Activated CD4-positive, CD25-positive, alpha-beta regulatory T cell treated with anti-CD3 and anti-CD28 coated beads, Interleukin-2, amount 50 U/mL, for 72 hours (primary cell): ENCODE measurements around the gene LAMP5.

ENCODE experiments used
- DNase-seq: peaks from one replicate; pipeline ENCODE4 v3.0.0; 2021

Gene LAMP5

DNA sequence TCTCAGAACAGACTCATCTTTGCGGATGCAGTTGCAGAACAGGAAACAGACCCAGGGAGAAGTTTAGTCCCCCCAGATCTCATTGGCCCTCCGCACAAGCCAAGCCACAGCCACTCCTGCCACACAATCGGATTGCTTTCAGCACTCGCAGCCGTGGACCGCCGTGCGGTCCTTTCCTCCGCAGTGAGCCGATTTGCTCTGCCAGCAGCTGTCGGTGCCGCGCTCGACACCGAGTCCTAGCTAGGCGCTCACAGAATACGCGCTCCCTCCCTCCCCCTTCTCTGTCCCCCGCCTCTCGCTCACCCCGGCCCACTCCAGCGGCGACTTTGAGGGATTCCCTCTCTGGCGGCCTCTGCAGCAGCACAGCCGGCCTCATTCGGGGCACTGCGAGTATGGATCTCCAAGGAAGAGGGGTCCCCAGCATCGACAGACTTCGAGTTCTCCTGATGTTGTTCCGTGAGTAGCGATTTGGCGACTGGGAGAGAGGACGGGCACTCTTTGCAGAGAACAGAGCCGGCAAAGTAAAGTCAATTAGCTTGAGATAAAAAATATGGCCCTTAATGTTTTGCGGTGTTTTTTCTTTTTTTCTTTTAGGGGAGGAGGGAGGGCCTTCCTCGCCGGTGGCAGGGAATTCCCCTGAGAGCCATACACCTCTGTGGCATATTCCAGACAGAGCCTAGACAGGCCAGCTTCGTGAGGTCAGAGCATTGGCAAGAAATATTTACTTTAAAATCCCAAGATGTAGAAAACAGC, at the start of gene LAMP5:
TSS of gene LAMP5 (plus strand) at position 130 of the 753 bp plus-strand sequence. CDS start at position 393, 263 bp downstream.
- DNase-seq: no peak

DNA sequence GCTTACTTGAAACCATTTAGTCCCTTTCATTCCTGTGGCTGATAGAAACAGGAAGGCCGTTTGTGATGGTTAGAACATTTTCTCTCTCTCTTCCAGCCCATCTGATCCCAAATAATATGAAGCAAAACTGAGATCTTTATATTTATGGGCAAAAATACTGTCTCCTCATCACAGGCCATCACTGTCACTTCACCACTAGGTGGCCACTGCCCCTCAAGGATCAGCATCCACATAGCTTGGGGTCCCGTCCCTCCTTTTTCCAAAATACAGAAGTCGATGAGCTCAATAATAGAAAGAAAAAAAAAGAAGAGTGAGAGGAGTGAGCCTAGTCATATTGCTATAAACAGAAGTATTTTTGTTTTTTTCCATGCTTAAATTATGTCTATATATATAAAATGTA, 46.4 kb upstream of the LAMP5 start:
- no peak for DNase-seq

GRCh38 chr20:9474835-9475415, 39.5 kb upstream of the LAMP5 start:
- no peak for DNase-seq

- DNase-seq: no peak
Observed at GRCh38 chr20:9475456-9475855, 38.9 kb upstream of the LAMP5 start.

DNA sequence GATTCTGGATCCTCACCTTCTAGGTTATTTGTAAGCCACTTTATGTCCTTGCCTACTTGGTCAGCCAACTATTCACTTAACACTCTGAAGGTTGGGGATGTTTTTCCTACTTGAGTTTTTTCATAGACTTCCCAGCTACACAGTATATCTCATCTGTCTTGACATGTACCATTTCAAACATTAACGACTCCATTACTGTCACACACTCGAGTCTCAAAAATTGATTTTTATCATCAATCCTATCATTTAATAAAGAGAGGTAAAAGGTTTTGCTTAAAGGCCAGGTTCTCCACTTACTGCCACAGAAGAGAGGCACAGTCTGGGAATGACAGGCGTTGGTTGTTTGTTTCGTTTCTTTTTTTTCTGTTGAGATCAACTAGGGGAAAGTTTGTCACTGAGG, 38.2 kb upstream of the LAMP5 start:
- DNase-seq: no peak

GRCh38 chr20:9476637-9477036, 37.8 kb upstream of the LAMP5 start:
- no peak for DNase-seq

- DNase-seq: no peak
Observed at GRCh38 chr20:9478771-9479170, 35.6 kb upstream of the LAMP5 start.

GRCh38 chr20:9480066-9480465, 34.3 kb upstream of the LAMP5 start:
- no peak for DNase-seq

DNA sequence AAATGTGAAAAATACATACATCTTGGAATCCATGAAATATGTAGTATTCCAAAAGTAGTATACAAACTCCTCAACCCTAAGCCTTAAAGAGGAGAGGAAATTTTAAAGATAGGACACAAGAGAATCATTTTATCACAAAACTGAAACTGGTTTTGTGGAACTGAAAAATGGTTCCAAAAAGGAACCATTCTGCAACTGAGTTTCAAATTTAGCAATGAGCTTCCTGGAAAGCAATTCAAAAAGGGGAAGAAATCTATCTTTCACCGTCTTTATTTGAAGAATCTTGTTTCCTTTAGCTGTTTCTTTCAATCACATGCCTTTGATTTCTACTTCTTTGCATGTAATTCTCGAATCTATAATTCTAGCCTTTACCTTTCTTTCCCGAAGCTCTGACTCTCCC, 32.2 kb upstream of the LAMP5 start:
- no peak for DNase-seq

GRCh38 chr20:9483131-9483530, 31.3 kb upstream of the LAMP5 start:
- DNase-seq: no peak

DNA sequence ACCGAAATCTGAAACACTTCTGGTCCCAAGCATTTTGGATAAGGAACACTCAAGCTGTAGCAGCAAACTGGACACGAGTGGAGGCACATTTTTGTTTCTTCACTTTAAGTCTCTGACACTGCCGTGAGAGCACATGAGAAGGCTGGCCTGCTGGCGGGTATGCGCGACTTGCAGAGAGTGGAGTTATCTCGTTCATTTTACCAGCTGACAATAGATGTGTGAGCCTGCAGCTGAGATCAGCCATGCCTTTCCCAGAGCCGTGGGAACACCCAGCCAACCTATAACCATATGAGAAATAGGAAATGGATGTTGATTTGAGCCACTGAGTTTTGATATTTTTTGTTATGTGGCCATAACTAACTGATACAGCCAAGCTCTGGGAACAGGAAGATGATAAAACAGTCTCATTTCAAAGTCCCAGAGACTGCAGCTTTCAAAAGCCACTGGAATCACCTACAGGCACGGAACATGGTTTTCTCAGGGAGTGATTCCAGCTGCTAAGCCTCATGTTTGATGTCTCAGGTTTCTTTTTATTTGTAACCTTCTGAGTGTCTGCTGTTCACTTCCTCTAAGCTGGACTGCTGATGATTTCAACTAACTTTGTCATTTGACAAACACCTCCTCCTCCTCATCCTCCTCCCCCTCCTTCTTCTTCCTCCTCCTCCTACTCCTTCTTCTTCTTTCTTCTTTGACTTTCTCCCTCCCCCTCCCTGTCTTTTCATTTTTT, 28.6 kb upstream of the LAMP5 start:
- DNase-seq: no peak

- DNase-seq: no peak
Observed at GRCh38 chr20:9487231-9487630, 27.2 kb upstream of the LAMP5 start.

- DNase-seq: no peak
Observed at GRCh38 chr20:9488063-9488462, 26.3 kb upstream of the LAMP5 start.

- DNase-seq: no peak
Observed at GRCh38 chr20:9490161-9490560, 24.2 kb upstream of the LAMP5 start.

DNA sequence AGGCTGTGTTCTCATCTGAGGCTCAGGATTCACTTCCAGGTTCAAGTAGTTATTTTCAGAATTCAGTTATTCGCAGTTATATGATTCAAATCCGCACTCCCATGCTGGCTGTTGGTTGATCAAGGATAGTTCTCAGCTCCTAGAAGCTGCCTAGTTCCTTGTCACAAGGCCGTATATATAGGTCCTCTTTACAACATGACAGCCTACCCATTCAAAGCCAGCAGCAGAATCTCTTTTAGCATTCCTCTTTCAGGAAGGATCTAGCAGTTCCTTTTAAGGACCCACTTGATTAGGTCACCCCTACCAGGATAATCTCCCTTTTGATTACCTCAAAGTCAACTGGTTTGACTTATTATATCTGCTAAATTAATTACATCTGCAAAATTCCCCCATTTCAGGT, 23.8 kb upstream of the LAMP5 start:
- DNase-seq: no peak

GRCh38 chr20:9491324-9491723, 23.1 kb upstream of the LAMP5 start:
- DNase-seq: no peak

DNA sequence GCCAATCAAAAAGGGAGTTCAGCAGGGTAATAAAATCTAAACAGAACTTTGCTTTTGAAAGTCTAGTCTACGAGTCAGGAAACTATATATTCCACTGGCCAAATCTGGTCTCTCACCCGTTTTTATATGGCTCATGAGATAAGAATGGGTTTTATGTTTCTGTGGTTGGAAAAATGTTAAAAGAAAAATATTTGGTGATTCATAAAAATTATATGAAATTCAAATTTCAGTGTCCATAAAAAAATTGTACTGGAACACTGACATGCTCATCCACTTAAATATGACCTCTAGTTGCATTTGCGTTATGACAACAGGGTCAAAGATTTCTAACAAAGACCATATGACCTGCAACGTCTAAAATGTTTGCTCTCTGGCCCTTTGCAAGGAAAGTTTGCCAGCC, 22.3 kb upstream of the LAMP5 start:
- DNase-seq: no peak

DNA sequence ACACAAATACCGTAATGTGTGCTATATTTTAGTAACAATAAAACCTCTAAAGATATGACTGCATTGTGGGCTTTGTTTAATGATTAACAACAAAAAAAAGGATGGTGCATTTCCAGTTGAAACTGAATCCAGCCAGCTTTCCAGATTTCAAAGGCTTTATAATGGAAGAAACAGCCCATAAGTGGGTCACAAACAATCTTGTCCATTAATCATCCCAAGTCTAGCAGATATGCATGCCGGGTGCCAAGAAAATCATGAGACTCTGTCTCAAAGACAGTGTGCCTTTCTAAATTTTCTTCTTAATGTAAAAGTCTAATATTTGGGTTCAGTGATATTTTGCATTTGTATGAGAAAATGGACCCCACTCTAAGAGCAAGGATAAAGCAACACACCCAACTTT, 20.6 kb upstream of the LAMP5 start:
- DNase-seq: no peak

GRCh38 chr20:9495701-9496100, 18.7 kb upstream of the LAMP5 start:
- DNase-seq: no peak

DNA sequence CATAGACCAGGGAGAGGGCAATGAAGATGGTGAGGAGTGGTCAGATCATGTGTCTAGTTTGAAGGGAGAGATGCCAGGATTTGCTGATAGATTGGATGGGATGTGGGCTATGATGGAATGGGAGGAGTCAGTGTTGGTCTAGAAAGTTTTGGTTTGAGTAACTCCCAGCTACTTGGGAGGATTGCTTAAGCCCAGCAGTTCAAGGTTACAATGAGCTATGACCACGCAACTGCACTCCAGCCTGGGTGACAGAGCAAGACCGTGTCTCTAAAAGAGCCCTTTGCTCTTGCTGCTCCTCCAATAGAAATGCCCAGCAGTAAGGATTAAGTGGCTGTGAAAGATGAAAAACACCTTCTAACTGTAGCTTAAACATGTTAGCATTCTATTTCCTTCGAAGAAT, 18.2 kb upstream of the LAMP5 start:
- no peak for DNase-seq

DNA sequence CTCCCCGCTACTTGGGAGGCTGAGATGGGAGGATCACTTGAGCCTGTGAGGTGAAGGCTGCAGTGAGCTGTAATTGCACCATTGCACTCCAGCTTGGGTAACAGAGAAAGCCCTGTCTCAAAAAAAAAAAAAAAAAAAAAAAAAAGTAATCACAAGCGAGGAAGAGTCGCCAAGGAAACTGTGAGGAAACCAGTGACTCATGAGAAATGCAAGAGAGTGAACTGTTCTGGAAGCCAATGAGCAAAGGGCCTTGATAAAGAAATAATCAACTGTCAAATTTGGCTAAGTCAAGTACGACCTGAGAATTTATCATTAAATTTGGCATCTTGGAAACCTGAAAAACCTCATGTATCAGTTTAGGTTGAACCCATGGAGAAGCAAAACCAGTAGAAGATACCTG, 16.1 kb upstream of the LAMP5 start:
- DNase-seq: no peak

GRCh38 chr20:9499126-9499899, 15.1 kb upstream of the LAMP5 start:
- DNase-seq: no peak

GRCh38 chr20:9500121-9500520, 14.3 kb upstream of the LAMP5 start:
- no peak for DNase-seq

- no peak for DNase-seq
Observed at GRCh38 chr20:9501473-9501872, 12.9 kb upstream of the LAMP5 start.
